GM12878 (cell line): Measurements from ENCODE around the gene SLC4A1. TPM values are rescaled to one million over a fixed set of nuclear protein-coding genes. Genes with fewer than 3 reads are reported as not detected.

Experiments used
- ATAC-seq: fragments of 200-7000 bp; cut with Tn5 transposase; 3 replicates; pipeline ENCODE4 v1.9.1; 2020; ENCODE audit warnings: mild to moderate bottlenecking, moderate library complexity
- BruUV-seq: library from RNA; stranded (reverse); fragments of 400-500 nt; replicated peaks from 2 replicates; lab custom pipeline; 2021; lab: Mats Ljungman, UMichigan
- CTCF ChIA-PET: fragments of 300-600 bp; sonication (Branson Sonifier 250); formaldehyde crosslinking; extraction: SDS; loops from one replicate; lab custom pipeline; 2021; ENCODE audit warnings: inconsistent platforms; lab: Yijun Ruan, JAX
- POLR2A ChIA-PET: fragments of 350-600 bp; formaldehyde crosslinking; extraction: SDS; loops from one replicate; lab custom pipeline; 2021; ENCODE audit warnings: inconsistent platforms; lab: Charles Lee
- RAD21 ChIA-PET: fragments of 300-600 bp; sonication (Branson Sonifier 250); formaldehyde crosslinking; loops from one replicate; lab custom pipeline; 2023; ENCODE audit warnings: antibody characterized with exemption; ENCODE audit not compliant: unreplicated experiment; lab: Charles Lee
- SMC1A ChIA-PET: fragments of 300-600 bp; sonication (Branson Sonifier 250); formaldehyde crosslinking; loops from one replicate; lab custom pipeline; 2023; ENCODE audit not compliant: unreplicated experiment, uncharacterized antibody; lab: Charles Lee
- DNase-seq: peaks from one replicate; pipeline ENCODE4 v3.0.0-alpha.2; 2011; ENCODE audit warnings: low read depth, low spot score
- FAIRE-seq: peaks from 3 replicates; lab custom pipeline; 2011; peaks lifted over from hg19 to GRCh38; lab: Jason Lieb, UNC
- H2AFZ ChIP-seq: 2 replicates; pipeline ENCODE4 v1.6.0; 2011; ENCODE audit warnings: low read depth, low read length, control low read depth; ENCODE audit not compliant: control insufficient read depth
- H3K27ac ChIP-seq: 2 replicates; pipeline ENCODE4 v1.5.1; 2011; ENCODE audit warnings: control low read depth; ENCODE audit not compliant: control insufficient read depth, insufficient read depth
- H3K27me3 ChIP-seq, 2 experiments: replicated peaks in 1 of 2; 2 replicates each; pipeline versions ENCODE4 v1.6.0 to v1.6.1; 2011; ENCODE audit warnings: low read length in 1 of 2; ENCODE audit not compliant: control insufficient read depth in 2 of 2, insufficient read depth in 2 of 2
- H3K36me3 ChIP-seq, 2 experiments: 2 replicates each; pipeline ENCODE4 v1.5.1; 2011; ENCODE audit warnings: low read length in 1 of 2; ENCODE audit not compliant: control insufficient read depth in 2 of 2, insufficient read depth in 2 of 2
- H3K4me1 ChIP-seq: 2 replicates; pipeline ENCODE4 v1.6.1; 2011; ENCODE audit warnings: mild to moderate bottlenecking, low read length, moderate library complexity, mixed read lengths; ENCODE audit not compliant: control insufficient read depth, insufficient read depth
- H3K4me2 ChIP-seq: 2 replicates; pipeline ENCODE4 v1.6.0; 2011; ENCODE audit warnings: control low read depth; ENCODE audit not compliant: control insufficient read depth, insufficient read depth
- H3K4me3 ChIP-seq: fragments of 200-600 bp; sonication (generic); 2 replicates; pipeline ENCODE4 v1.5.1; 2016
- H3K79me2 ChIP-seq: 2 replicates; pipeline ENCODE4 v1.6.0; 2011; ENCODE audit warnings: low read length; ENCODE audit not compliant: control insufficient read depth, insufficient read depth
- H3K9ac ChIP-seq: 2 replicates; pipeline ENCODE4 v1.8.0; 2011; ENCODE audit warnings: low read length, control low read depth, mixed read lengths; ENCODE audit not compliant: control insufficient read depth, insufficient read depth
- H3K9me3 ChIP-seq: replicated peaks from 3 replicates; pipeline ENCODE4 v1.5.1; 2011; ENCODE audit warnings: mild to moderate bottlenecking, low read length; ENCODE audit not compliant: control insufficient read depth, insufficient read depth
- H4K20me1 ChIP-seq: 2 replicates; pipeline ENCODE4 v1.6.0; 2011; ENCODE audit not compliant: control insufficient read depth, insufficient read depth
- GATAD2B ChIP-seq: fragments of 450-650 bp; conservative IDR thresholded peaks from 2 replicates; pipeline ENCODE4 v1.6.1; 2017; ENCODE audit warnings: low read depth, mild to moderate bottlenecking, moderate library complexity
- NR2C2 ChIP-seq: IDR thresholded peaks from 2 replicates; pipeline ENCODE4 v1.6.1; 2011; ENCODE audit warnings: borderline replicate concordance, low read depth; ENCODE audit not compliant: control insufficient read depth, insufficient read length
- WGBS: methylation state at CpG from one replicate; pipeline ENCODE4 v1.1.6; 2016; ENCODE audit warnings: low lambda C conversion rate; ENCODE audit not compliant: insufficient replicate concordance, insufficient coverage; ENCODE audit errors: missing lambda C conversion rate; 5-methylcytosine and 5-hydroxymethylcytosine counted together
- in situ Hi-C: fragments of 300-500 bp; cut with MboI; formaldehyde crosslinking; loops from 9 replicates; pipeline ENCODE4 v1.14.3; 2018; ENCODE audit warnings: mixed read lengths
- intact Hi-C: fragments of 100-400 bp; cut with micrococcal nuclease; formaldehyde crosslinking; loops from one replicate; pipeline ENCODE4 v1.14.2; 2022; ENCODE audit not compliant: unreplicated experiment
- polyA plus RNA-seq, 11 experiments: library from polyadenylated mRNA; depleted of rRNA in 4 of 11; unstranded in 6 of 11; stranded (reverse) in 5 of 11; fragments of >200 nt; fragmentation: Nextera tagmentation in 4 of 11; fragmentation: Illumina TruSeq in 1 of 11; extraction: Ambion mirVana in 4 of 11; extraction: Trizol in 1 of 11; gene quantifications; 1 replicate in 1 of 11; 2 replicates in 10 of 11; pipeline versions ENCODE4 v1.2.1 to v1.2.3, GENCODE V29; 2011 to 2016; ENCODE audit warnings: inconsistent platforms in 2 of 11, missing spikeins in 2 of 11, low read depth in 1 of 11
- total RNA-seq, 4 experiments: library from RNA; depleted of rRNA in 3 of 4; stranded (reverse); fragments of >200 nt in 3 of 4; fragmentation: Illumina TruSeq in 1 of 4; extraction: Trizol in 1 of 4; gene quantifications; 2 replicates each; pipeline versions ENCODE4 v1.2.1 to v1.2.3, GENCODE V29; 2013 to 2021
- TF ChIP-seq, protein P1 (sequence below): IDR thresholded peaks from 2 replicates; pipeline ENCODE4 v1.6.1; 2012; ENCODE audit warnings: mild to moderate bottlenecking, low read depth, low read length
- TF ChIP-seq, protein P2 (sequence below): fragments of 450-650 bp; IDR thresholded peaks from 2 replicates; pipeline ENCODE4 v1.6.1; 2017; ENCODE audit warnings: mild to moderate bottlenecking, moderate library complexity
- TF ChIP-seq, protein P3 (sequence below): fragments of 450-650 bp; IDR thresholded peaks from 2 replicates; pipeline ENCODE4 v1.6.1; 2016; ENCODE audit warnings: mild to moderate bottlenecking

The SLC4A1 gene
- total and polyA plus RNA-seq, 10 of the 15 experiments (the other 5 are each of a cell fraction or from before 2014, with no cell fraction given): 0.03 TPM; not detected in 9

DNA sequence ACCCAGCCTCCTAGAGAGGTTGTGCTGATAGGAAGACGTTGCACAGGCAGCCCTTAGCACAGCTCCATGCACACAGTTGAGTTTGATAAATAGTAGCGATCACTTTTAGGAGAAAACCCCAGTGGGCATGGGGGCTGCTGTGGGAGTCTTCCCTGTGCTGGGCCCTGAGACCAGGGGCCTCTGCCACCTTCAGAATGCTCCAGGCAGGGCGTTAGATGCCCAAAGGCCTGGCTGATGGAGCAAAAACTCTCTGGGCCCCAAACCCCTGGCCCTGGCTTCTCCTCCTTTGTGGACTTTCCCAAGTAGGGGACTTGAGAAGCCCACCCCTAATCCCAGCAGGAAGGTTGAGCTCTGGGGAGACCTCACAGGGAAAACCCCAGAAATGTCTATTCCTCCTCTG, 14.3 kb upstream of the SLC4A1 start:
- Histone ChIP-seq H4K20me1 (no peaks in the 10 kb centered on the region), H3K4me3 (no peak overlapping the region), H3K4me1 (peaks cover 16% of the 10 kb centered on the region), H2AFZ (no peak overlapping the region), H3K79me2 (no peaks in the 10 kb centered on the region), H3K27ac (no peak overlapping the region), H3K9ac (no peak overlapping the region), H3K27me3 (no peaks in the 10 kb centered on the region; a peak in 1 of 4 replicates), H3K4me2 (no peak overlapping the region), H3K9me3 (no peaks in the 10 kb centered on the region), H3K36me3 (no peaks in the 10 kb centered on the region)
- in situ Hi-C loops (no loop called here), intact Hi-C loops (no loop called here)
- DNase-seq (no peak), FAIRE-seq (no peak), ATAC-seq (no peak)
- CTCF ChIA-PET: no interaction called here
- POLR2A ChIA-PET: interaction anchor here (0.6 kb wide), 1 partner anchor 315 kb away, joined by 3 read pairs; no protein-coding TSS in a partner anchor
- WGBS: 29% methylated on average over 3 of the region's 3 CpGs
- no TSS peak for BruUV-seq
- SMC1A ChIA-PET: interaction anchor here (0.6 kb wide), 1 partner anchor 213 kb away, joined by 3 read pairs; no protein-coding TSS in a partner anchor
- RAD21 ChIA-PET: interaction anchor here (0.6 kb wide), 1 partner anchor 391 kb away, joined by 3 read pairs; no protein-coding TSS in a partner anchor
- TF ChIP-seq GATAD2B: no peak
- TF ChIP-seq, protein P1, sequence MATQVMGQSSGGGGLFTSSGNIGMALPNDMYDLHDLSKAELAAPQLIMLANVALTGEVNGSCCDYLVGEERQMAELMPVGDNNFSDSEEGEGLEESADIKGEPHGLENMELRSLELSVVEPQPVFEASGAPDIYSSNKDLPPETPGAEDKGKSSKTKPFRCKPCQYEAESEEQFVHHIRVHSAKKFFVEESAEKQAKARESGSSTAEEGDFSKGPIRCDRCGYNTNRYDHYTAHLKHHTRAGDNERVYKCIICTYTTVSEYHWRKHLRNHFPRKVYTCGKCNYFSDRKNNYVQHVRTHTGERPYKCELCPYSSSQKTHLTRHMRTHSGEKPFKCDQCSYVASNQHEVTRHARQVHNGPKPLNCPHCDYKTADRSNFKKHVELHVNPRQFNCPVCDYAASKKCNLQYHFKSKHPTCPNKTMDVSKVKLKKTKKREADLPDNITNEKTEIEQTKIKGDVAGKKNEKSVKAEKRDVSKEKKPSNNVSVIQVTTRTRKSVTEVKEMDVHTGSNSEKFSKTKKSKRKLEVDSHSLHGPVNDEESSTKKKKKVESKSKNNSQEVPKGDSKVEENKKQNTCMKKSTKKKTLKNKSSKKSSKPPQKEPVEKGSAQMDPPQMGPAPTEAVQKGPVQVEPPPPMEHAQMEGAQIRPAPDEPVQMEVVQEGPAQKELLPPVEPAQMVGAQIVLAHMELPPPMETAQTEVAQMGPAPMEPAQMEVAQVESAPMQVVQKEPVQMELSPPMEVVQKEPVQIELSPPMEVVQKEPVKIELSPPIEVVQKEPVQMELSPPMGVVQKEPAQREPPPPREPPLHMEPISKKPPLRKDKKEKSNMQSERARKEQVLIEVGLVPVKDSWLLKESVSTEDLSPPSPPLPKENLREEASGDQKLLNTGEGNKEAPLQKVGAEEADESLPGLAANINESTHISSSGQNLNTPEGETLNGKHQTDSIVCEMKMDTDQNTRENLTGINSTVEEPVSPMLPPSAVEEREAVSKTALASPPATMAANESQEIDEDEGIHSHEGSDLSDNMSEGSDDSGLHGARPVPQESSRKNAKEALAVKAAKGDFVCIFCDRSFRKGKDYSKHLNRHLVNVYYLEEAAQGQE: no peak

DNA sequence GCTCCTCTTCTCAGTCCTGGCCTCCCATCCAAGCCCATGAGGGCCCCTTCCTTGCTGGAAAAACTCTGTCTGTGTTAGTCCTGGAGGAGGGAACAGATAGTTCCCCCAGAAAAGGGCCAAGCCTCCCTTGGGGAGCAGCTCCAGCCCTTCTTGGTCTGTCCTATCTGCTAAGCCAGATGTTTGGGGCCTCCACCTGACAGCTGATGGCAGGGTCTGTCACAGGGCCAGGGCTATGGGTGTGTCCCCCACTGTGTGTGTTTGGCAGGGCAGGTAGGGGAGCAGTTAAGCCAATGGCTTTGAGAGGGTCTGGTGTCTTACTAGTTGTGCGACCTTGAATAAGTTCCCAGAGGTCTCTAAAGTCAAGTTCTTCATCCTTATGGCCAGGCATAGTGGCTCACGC, 13.6 kb upstream of the SLC4A1 start:
- CTCF ChIA-PET: interaction anchor here (0.6 kb wide), 1 partner anchor 50 kb away, joined by 3 read pairs; no protein-coding TSS in a partner anchor
- no peaks in the 10 kb centered on the region; a peak in 1 of 4 replicates for H3K27me3 ChIP-seq
- BruUV-seq: no TSS peak
- no peak for ATAC-seq
- WGBS: 40% methylated on average over 2 of the region's 2 CpGs
- SMC1A ChIA-PET: no interaction called here
- H3K36me3 ChIP-seq: no peaks in the 10 kb centered on the region
- no peaks in the 10 kb centered on the region for H3K9me3 ChIP-seq
- peaks cover 16% of the 10 kb centered on the region for H3K4me1 ChIP-seq
- no peak for DNase-seq
- FAIRE-seq: no peak
- in situ Hi-C loops: no loop called here
- POLR2A ChIA-PET: interaction anchor here (0.6 kb wide), 1 partner anchor 314 kb away, joined by 3 read pairs; no protein-coding TSS in a partner anchor
- no peak overlapping the region for H3K4me3 ChIP-seq
- no peak overlapping the region for H3K9ac ChIP-seq
- intact Hi-C loops: no loop called here
- no peak overlapping the region for H3K27ac ChIP-seq
- H3K79me2 ChIP-seq: no peaks in the 10 kb centered on the region
- H2AFZ ChIP-seq: no peak overlapping the region
- no peak overlapping the region for H3K4me2 ChIP-seq
- RAD21 ChIA-PET: interaction anchor here (0.6 kb wide), 1 partner anchor 391 kb away, joined by 3 read pairs; no protein-coding TSS in a partner anchor
- no peaks in the 10 kb centered on the region for H4K20me1 ChIP-seq
- TF ChIP-seq, protein P2, sequence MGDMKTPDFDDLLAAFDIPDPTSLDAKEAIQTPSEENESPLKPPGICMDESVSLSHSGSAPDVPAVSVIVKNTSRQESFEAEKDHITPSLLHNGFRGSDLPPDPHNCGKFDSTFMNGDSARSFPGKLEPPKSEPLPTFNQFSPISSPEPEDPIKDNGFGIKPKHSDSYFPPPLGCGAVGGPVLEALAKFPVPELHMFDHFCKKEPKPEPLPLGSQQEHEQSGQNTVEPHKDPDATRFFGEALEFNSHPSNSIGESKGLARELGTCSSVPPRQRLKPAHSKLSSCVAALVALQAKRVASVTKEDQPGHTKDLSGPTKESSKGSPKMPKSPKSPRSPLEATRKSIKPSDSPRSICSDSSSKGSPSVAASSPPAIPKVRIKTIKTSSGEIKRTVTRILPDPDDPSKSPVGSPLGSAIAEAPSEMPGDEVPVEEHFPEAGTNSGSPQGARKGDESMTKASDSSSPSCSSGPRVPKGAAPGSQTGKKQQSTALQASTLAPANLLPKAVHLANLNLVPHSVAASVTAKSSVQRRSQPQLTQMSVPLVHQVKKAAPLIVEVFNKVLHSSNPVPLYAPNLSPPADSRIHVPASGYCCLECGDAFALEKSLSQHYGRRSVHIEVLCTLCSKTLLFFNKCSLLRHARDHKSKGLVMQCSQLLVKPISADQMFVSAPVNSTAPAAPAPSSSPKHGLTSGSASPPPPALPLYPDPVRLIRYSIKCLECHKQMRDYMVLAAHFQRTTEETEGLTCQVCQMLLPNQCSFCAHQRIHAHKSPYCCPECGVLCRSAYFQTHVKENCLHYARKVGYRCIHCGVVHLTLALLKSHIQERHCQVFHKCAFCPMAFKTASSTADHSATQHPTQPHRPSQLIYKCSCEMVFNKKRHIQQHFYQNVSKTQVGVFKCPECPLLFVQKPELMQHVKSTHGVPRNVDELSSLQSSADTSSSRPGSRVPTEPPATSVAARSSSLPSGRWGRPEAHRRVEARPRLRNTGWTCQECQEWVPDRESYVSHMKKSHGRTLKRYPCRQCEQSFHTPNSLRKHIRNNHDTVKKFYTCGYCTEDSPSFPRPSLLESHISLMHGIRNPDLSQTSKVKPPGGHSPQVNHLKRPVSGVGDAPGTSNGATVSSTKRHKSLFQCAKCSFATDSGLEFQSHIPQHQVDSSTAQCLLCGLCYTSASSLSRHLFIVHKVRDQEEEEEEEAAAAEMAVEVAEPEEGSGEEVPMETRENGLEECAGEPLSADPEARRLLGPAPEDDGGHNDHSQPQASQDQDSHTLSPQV: no peak
- TF ChIP-seq NR2C2: no peak
- TF ChIP-seq, protein P3, sequence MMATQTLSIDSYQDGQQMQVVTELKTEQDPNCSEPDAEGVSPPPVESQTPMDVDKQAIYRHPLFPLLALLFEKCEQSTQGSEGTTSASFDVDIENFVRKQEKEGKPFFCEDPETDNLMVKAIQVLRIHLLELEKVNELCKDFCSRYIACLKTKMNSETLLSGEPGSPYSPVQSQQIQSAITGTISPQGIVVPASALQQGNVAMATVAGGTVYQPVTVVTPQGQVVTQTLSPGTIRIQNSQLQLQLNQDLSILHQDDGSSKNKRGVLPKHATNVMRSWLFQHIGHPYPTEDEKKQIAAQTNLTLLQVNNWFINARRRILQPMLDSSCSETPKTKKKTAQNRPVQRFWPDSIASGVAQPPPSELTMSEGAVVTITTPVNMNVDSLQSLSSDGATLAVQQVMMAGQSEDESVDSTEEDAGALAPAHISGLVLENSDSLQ: no peak
